HepG2 (cell line): ENCODE data around the gene MYO16. TPM values are rescaled to one million over a fixed set of nuclear protein-coding genes. Genes with fewer than 3 reads are reported as not detected.

Experiments
- ATAC-seq: fragments of 200-7000 bp; cut with Tn5 transposase; 3 replicates; pipeline ENCODE4 v1.9.1; 2020; ENCODE audit warnings: mild to moderate bottlenecking, moderate library complexity
- BruUV-seq: library from RNA; stranded (reverse); fragments of 400-500 nt; replicated peaks from 2 replicates; lab custom pipeline; 2021; lab: Mats Ljungman, UMichigan
- CTCF ChIA-PET: fragments of 300-600 bp; formaldehyde crosslinking; extraction: SDS; loops from one replicate; lab custom pipeline; 2021; ENCODE audit warnings: low total read pairs, inconsistent platforms, low intra/inter-chr PET ratio; lab: Yijun Ruan, JAX
- POLR2A ChIA-PET: fragments of 350-600 bp; sonication (Branson Sonifier 250); formaldehyde crosslinking; loops from one replicate; lab custom pipeline; 2020; ENCODE audit warnings: antibody characterized with exemption, inconsistent platforms; lab: Yijun Ruan, JAX
- DNase-seq: peaks from one replicate; pipeline ENCODE4 v3.0.0-alpha.2; 2015; ENCODE audit warnings: low spot score
- FAIRE-seq: peaks from 3 replicates; lab custom pipeline; 2011; peaks lifted over from hg19 to GRCh38; lab: Jason Lieb, UNC
- H2AFZ ChIP-seq: one replicate; pipeline ENCODE4 v1.6.1; 2011; ENCODE audit warnings: low read length, inconsistent platforms
- H3K27ac ChIP-seq: fragments of 300-600 bp; 3 replicates; pipeline ENCODE4 v1.8.0; 2011; ENCODE audit warnings: mixed run types, mild to moderate bottlenecking, mixed read lengths, low read length, inconsistent platforms; ENCODE audit not compliant: insufficient read depth; ENCODE audit errors: extremely low read length
- H3K27me3 ChIP-seq, 2 experiments: fragments of 200-600 bp in 1 of 2; 2 replicates in 1 of 2; 3 replicates in 1 of 2; pipeline versions ENCODE4 v1.6.0 to v1.8.0; 2011; ENCODE audit warnings: low read length in 2 of 2, mild to moderate bottlenecking in 2 of 2, moderate library complexity in 2 of 2, inconsistent platforms in 1 of 2; ENCODE audit not compliant: insufficient read depth in 2 of 2, control insufficient read depth in 1 of 2
- H3K36me3 ChIP-seq, 2 experiments: fragments of 200-600 bp in 1 of 2; replicated peaks in 1 of 2; 2 replicates in 1 of 2; 3 replicates in 1 of 2; pipeline versions ENCODE4 v1.5.1 to v1.8.0; 2011; ENCODE audit warnings: low read length in 2 of 2, inconsistent platforms in 1 of 2; ENCODE audit not compliant: insufficient read depth in 2 of 2, control insufficient read depth in 1 of 2
- H3K4me1 ChIP-seq: 2 replicates; pipeline ENCODE4 v1.5.1; 2012; ENCODE audit warnings: low read length, inconsistent platforms; ENCODE audit not compliant: insufficient read depth
- H3K4me2 ChIP-seq: 2 replicates; pipeline ENCODE4 v1.6.0; 2011; ENCODE audit warnings: low read depth, low read length, inconsistent platforms
- H3K4me3 ChIP-seq, 3 experiments: fragments of 200-600 bp in 1 of 3; sonication (generic), shearing (Covaris generic) in 1 of 3; replicated peaks in 1 of 3; 2 replicates each; pipeline ENCODE4 v1.5.1; 2011 to 2016; ENCODE audit warnings: low read length in 3 of 3, inconsistent platforms in 2 of 3, low read depth in 2 of 3, mild to moderate bottlenecking in 2 of 3, control low read depth in 1 of 3, mixed read lengths in 1 of 3; ENCODE audit not compliant: insufficient read depth in 1 of 3
- H3K79me2 ChIP-seq: one replicate; pipeline ENCODE4 v1.6.1; 2011; ENCODE audit warnings: low read length, inconsistent platforms; ENCODE audit not compliant: insufficient read depth
- H3K9ac ChIP-seq: 2 replicates; pipeline ENCODE4 v1.6.0; 2011; ENCODE audit warnings: mild to moderate bottlenecking, low read depth, low read length, inconsistent platforms; ENCODE audit not compliant: insufficient read depth
- H3K9me3 ChIP-seq: 2 replicates; pipeline ENCODE4 v1.5.1; 2012; ENCODE audit warnings: mild to moderate bottlenecking, low read length
- H4K20me1 ChIP-seq: 2 replicates; pipeline ENCODE4 v1.6.0; 2011; ENCODE audit warnings: inconsistent platforms, mild to moderate bottlenecking, low read length, moderate library complexity; ENCODE audit not compliant: insufficient read depth
- ARNTL ChIP-seq: sonication (generic); formaldehyde crosslinking; IDR thresholded peaks from 2 replicates; pipeline ENCODE4 v1.4.0; 2020; ENCODE audit warnings: mild to moderate bottlenecking, missing genetic modification reagents
- ATRX ChIP-seq: sonication (generic); formaldehyde crosslinking; IDR thresholded peaks from 2 replicates; pipeline ENCODE4 v1.4.0; 2020; ENCODE audit warnings: missing genetic modification reagents, borderline replicate concordance
- HOXA5 ChIP-seq: sonication (generic); formaldehyde crosslinking; IDR thresholded peaks from 2 replicates; pipeline ENCODE4 v1.4.0; 2020; ENCODE audit warnings: missing genetic modification reagents
- IKZF1 ChIP-seq: fragments of 450-650 bp; IDR thresholded peaks from 2 replicates; pipeline ENCODE4 v1.7.1; 2016
- KLF9 ChIP-seq: IDR thresholded peaks from 2 replicates; pipeline ENCODE4 v1.6.1; 2016; ENCODE audit warnings: low read depth
- MXI1 ChIP-seq: IDR thresholded peaks from 3 replicates; pipeline ENCODE4 v1.6.1; 2012; ENCODE audit warnings: low read depth, low read length, inconsistent platforms, borderline replicate concordance
- ZBTB2 ChIP-seq: sonication (generic); formaldehyde crosslinking; IDR thresholded peaks from 2 replicates; pipeline ENCODE4 v1.8.0; 2022; ENCODE audit warnings: low read depth, missing genetic modification reagents
- ZBTB26 ChIP-seq: IDR thresholded peaks from 2 replicates; pipeline ENCODE4 v1.6.1; 2016; ENCODE audit warnings: missing compliant biosample characterization, missing genetic modification reagents, borderline replicate concordance
- ZBTB46 ChIP-seq: sonication (generic); formaldehyde crosslinking; IDR thresholded peaks from 2 replicates; pipeline ENCODE4 v1.4.0; 2020; ENCODE audit warnings: mild to moderate bottlenecking, missing genetic modification reagents, borderline replicate concordance
- ZNF839 ChIP-seq: sonication (generic); formaldehyde crosslinking; IDR thresholded peaks from 2 replicates; pipeline ENCODE4 v1.4.0; 2020; ENCODE audit warnings: missing genetic modification reagents, mild to moderate bottlenecking, borderline replicate concordance
- ZNF879 ChIP-seq: sonication (generic); formaldehyde crosslinking; IDR thresholded peaks from 2 replicates; pipeline ENCODE4 v1.8.1; 2023; ENCODE audit warnings: missing genetic modification reagents
- WGBS: methylation state at CpG from one replicate; pipeline ENCODE4 v1.1.6; 2017; ENCODE audit warnings: low lambda C conversion rate; 5-methylcytosine and 5-hydroxymethylcytosine counted together
- in situ Hi-C: cut with HindIII; loops from 2 replicates; pipeline ENCODE4 v1.10.0; 2017; ENCODE audit warnings: low pct_unique_long_range_greater_than_20kb; ENCODE audit not compliant: extremely low pct_ligation_motif_present
- intact Hi-C: fragments of 100-400 bp; cut with micrococcal nuclease; formaldehyde crosslinking; loops from one replicate; pipeline ENCODE4 v1.10.0; 2022; ENCODE audit not compliant: unreplicated experiment
- polyA plus RNA-seq, 8 experiments: library from polyadenylated mRNA; depleted of rRNA in 3 of 8; stranded (reverse) in 7 of 8; unstranded in 1 of 8; fragments of >200 nt; fragmentation: Illumina TruSeq in 4 of 8; extraction: Trizol in 4 of 8; gene quantifications; 2 replicates each; pipeline versions ENCODE4 v1.2.1 to v1.2.3, GENCODE V29; 2011 to 2016; ENCODE audit warnings: low read depth in 4 of 8, missing spikeins in 1 of 8, mixed read lengths in 1 of 8; ENCODE audit not compliant: insufficient read depth in 1 of 8
- total RNA-seq, 5 experiments: library from RNA; depleted of rRNA; stranded (reverse); fragments of >200 nt; fragmentation: Illumina TruSeq; extraction: Trizol; gene quantifications; 2 replicates each; pipeline ENCODE4 v1.2.3, GENCODE V29; 2016; ENCODE audit warnings: low read depth in 1 of 5
- TF ChIP-seq, protein P1 (sequence below): IDR thresholded peaks from 2 replicates; pipeline ENCODE4 v1.6.1; 2016; ENCODE audit warnings: missing biosample characterization, missing genetic modification reagents, low read depth
- TF ChIP-seq, protein P2 (sequence below): sonication (generic); formaldehyde crosslinking; IDR thresholded peaks from 2 replicates; pipeline ENCODE4 v1.4.0; 2020; ENCODE audit warnings: missing genetic modification reagents, borderline replicate concordance
- TF ChIP-seq, protein P3 (sequence below): sonication (generic); formaldehyde crosslinking; IDR thresholded peaks from 2 replicates; pipeline ENCODE4 v1.5.0; 2020; ENCODE audit warnings: missing genetic modification reagents

The MYO16 gene
- total and polyA plus RNA-seq, 2 of the 13 experiments (the other 11 are each of a cell fraction or from before 2014, with no cell fraction given): not detected

DNA sequence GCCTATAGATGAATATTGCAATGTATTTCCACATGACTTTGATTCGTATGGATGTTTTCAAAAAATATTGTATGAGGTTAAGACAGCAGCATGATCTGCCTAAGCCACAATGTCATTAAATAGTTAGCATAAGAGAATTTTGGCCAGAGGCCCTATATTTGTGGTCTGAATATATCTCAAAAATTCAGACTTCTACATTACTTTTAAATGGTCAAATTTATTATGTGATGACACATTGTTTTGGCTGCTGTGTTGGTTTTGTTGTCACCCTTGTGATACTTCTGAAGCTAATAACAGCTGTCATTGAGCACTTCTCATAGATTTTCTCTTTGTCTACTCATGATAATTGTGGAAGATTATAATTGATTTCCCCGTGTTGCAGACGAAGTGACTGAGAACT is 288.2 kb downstream of the MYO16 start:
- Histone ChIP-seq H3K9me3 (no peaks in the 10 kb centered on the region), H3K36me3 (no peaks in the 10 kb centered on the region), H3K4me1 (peaks cover 22% of the 10 kb centered on the region), H3K4me2 (no peak overlapping the region), H4K20me1 (no peaks in the 10 kb centered on the region), H3K27ac (no peak overlapping the region), H3K9ac (no peak overlapping the region), H3K4me3 (no peak overlapping the region), H2AFZ (no peak overlapping the region), H3K79me2 (no peaks in the 10 kb centered on the region), H3K27me3 (no peaks in the 10 kb centered on the region)
- FAIRE-seq: no peak
- 94% methylated on average over 3 of the region's 3 CpGs for WGBS
- BruUV-seq: no TSS peak
- CTCF ChIA-PET: no interaction called here
- no peak for ATAC-seq
- no peak for DNase-seq
- POLR2A ChIA-PET: no interaction called here
- intact Hi-C loops: no loop called here
- in situ Hi-C loops: no loop called here
- no peak for TF ChIP-seq ATRX (CRISPR knock-in tag)
- TF ChIP-seq KLF9 (CRISPR knock-in tag): no peak
- TF ChIP-seq ZBTB2: no peak
- TF ChIP-seq, protein P1, sequence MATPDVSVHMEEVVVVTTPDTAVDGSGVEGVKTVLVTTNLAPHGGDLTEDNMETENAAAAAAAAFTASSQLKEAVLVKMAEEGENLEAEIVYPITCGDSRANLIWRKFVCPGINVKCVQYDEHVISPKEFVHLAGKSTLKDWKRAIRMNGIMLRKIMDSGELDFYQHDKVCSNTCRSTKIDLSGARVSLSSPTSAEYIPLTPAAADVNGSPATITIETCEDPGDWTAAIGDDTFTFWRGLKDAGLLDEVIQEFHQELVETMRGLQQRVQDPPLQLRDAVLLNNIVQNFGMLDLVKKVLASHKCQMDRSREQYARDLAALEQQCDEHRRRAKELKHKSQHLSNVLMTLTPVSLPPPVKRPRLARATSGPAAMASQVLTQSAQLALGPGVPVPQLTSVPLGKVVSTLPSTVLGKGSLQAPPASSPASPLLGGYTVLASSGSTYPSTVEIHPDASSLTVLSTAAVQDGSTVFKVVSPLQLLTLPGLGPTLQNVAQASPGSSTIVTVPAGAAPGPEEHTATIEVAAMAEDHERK (CRISPR knock-in tag): no peak
- no peak for TF ChIP-seq HOXA5 (CRISPR knock-in tag)
- TF ChIP-seq, protein P2, sequence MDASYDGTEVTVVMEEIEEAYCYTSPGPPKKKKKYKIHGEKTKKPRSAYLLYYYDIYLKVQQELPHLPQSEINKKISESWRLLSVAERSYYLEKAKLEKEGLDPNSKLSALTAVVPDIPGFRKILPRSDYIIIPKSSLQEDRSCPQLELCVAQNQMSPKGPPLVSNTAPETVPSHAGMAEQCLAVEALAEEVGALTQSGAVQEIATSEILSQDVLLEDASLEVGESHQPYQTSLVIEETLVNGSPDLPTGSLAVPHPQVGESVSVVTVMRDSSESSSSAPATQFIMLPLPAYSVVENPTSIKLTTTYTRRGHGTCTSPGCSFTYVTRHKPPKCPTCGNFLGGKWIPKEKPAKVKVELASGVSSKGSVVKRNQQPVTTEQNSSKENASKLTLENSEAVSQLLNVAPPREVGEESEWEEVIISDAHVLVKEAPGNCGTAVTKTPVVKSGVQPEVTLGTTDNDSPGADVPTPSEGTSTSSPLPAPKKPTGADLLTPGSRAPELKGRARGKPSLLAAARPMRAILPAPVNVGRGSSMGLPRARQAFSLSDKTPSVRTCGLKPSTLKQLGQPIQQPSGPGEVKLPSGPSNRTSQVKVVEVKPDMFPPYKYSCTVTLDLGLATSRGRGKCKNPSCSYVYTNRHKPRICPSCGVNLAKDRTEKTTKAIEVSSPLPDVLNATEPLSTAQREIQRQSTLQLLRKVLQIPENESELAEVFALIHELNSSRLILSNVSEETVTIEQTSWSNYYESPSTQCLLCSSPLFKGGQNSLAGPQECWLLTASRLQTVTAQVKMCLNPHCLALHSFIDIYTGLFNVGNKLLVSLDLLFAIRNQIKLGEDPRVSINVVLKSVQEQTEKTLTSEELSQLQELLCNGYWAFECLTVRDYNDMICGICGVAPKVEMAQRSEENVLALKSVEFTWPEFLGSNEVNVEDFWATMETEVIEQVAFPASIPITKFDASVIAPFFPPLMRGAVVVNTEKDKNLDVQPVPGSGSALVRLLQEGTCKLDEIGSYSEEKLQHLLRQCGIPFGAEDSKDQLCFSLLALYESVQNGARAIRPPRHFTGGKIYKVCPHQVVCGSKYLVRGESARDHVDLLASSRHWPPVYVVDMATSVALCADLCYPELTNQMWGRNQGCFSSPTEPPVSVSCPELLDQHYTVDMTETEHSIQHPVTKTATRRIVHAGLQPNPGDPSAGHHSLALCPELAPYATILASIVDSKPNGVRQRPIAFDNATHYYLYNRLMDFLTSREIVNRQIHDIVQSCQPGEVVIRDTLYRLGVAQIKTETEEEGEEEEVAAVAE: no peak
- TF ChIP-seq, protein P3, sequence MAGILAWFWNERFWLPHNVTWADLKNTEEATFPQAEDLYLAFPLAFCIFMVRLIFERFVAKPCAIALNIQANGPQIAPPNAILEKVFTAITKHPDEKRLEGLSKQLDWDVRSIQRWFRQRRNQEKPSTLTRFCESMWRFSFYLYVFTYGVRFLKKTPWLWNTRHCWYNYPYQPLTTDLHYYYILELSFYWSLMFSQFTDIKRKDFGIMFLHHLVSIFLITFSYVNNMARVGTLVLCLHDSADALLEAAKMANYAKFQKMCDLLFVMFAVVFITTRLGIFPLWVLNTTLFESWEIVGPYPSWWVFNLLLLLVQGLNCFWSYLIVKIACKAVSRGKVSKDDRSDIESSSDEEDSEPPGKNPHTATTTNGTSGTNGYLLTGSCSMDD (CRISPR knock-in tag): no peak
- no peak for TF ChIP-seq ZBTB26 (CRISPR knock-in tag)
- TF ChIP-seq ZBTB46: no peak
- no peak for TF ChIP-seq MXI1
- TF ChIP-seq ZNF879 (CRISPR knock-in tag): no peak
- no peak for TF ChIP-seq ZNF839
- TF ChIP-seq ARNTL (CRISPR knock-in tag): no peak
- no peak for TF ChIP-seq IKZF1
